Karpas-422 (cell line): Measurements from ENCODE around the gene GGTLC1. TPM values are rescaled to one million over a fixed set of nuclear protein-coding genes. Genes with fewer than 3 reads are reported as not detected.

Experiments
- DNase-seq: peaks from one replicate; pipeline ENCODE4 v3.0.0-alpha.2; 2015
- H2AFZ ChIP-seq: fragments of 200-600 bp; sonication (generic); 2 replicates; pipeline ENCODE4 v1.6.1; 2014; ENCODE audit warnings: antibody characterized with exemption, low read length, mixed read lengths
- H3K27ac ChIP-seq: fragments of 200-600 bp; sonication (generic); 2 replicates; pipeline ENCODE4 v1.5.1; 2014; ENCODE audit warnings: mild to moderate bottlenecking, low read length, moderate library complexity
- H3K27me3 ChIP-seq: fragments of 200-600 bp; sonication (generic); 2 replicates; pipeline ENCODE4 v1.6.1; 2014; ENCODE audit warnings: low read length, mixed read lengths
- H3K36me3 ChIP-seq: fragments of 200-600 bp; sonication (generic); 2 replicates; pipeline ENCODE4 v1.6.1; 2014; ENCODE audit warnings: low read length, mixed read lengths; ENCODE audit not compliant: insufficient read depth
- H3K4me1 ChIP-seq: fragments of 200-600 bp; sonication (generic); 2 replicates; pipeline ENCODE4 v1.6.1; 2014; ENCODE audit warnings: mild to moderate bottlenecking, low read length, mixed read lengths
- H3K4me2 ChIP-seq: fragments of 200-600 bp; sonication (generic); 2 replicates; pipeline ENCODE4 v1.6.1; 2014; ENCODE audit warnings: low read length, low read depth, mild to moderate bottlenecking; ENCODE audit not compliant: poor library complexity, severe bottlenecking
- H3K4me3 ChIP-seq: fragments of 200-600 bp; sonication (generic); 2 replicates; pipeline ENCODE4 v1.5.1; 2014; ENCODE audit warnings: mild to moderate bottlenecking, antibody characterized with exemption, low read length, mixed read lengths
- H3K79me2 ChIP-seq: fragments of 200-600 bp; sonication (generic); 2 replicates; pipeline ENCODE4 v1.6.1; 2014; ENCODE audit warnings: mild to moderate bottlenecking, low read length, mixed read lengths
- H3K9ac ChIP-seq: fragments of 200-600 bp; sonication (generic); 2 replicates; pipeline ENCODE4 v1.6.0; 2014; ENCODE audit warnings: low read length
- H3K9me2 ChIP-seq: fragments of 200-600 bp; sonication (generic), shearing (Covaris generic); replicated peaks from 2 replicates; pipeline ENCODE4 v1.6.0; 2014; ENCODE audit warnings: mild to moderate bottlenecking, low read length, moderate library complexity; ENCODE audit not compliant: insufficient read depth
- H3K9me3 ChIP-seq: fragments of 300-700, 200-600 bp; sonication (generic); 2 replicates; pipeline ENCODE4 v1.6.1; 2014; ENCODE audit warnings: low read length, mixed read lengths
- H4K20me1 ChIP-seq: fragments of 200-600 bp; sonication (generic); 2 replicates; pipeline ENCODE4 v1.6.1; 2014; ENCODE audit warnings: mild to moderate bottlenecking, antibody characterized with exemption, low read length, low read depth; ENCODE audit not compliant: insufficient read depth
- total RNA-seq: library from RNA; depleted of rRNA; stranded (reverse); fragments of >200 nt; shearing (Covaris generic); gene quantifications from 2 replicates; pipeline ENCODE4 v1.2.3, GENCODE V29; 2014; ENCODE audit warnings: low replicate concordance

GGTLC1 gene
- total RNA-seq, 1 experiment from 2014 or later: not detected

DNA sequence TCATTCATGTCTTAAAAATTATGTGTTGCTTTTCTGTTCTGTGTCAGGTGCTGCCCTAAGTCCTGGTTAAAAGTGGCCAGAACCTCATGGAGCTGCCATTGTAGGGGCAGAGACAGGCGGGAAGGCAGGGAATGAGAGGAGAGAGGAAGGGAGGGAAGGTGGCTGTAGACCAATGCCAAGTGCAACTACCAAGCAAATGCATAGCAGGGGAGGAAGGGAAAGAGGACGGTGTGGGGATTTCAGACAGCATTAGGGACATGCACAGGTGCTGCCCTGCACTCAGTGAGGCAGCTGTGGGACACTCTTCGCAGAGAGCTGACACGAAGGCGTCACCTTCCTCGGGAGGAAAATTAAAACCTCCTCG is 21.0 kb downstream of the GGTLC1 start:
- no peaks in the 10 kb centered on the region for H3K27me3 ChIP-seq

DNA sequence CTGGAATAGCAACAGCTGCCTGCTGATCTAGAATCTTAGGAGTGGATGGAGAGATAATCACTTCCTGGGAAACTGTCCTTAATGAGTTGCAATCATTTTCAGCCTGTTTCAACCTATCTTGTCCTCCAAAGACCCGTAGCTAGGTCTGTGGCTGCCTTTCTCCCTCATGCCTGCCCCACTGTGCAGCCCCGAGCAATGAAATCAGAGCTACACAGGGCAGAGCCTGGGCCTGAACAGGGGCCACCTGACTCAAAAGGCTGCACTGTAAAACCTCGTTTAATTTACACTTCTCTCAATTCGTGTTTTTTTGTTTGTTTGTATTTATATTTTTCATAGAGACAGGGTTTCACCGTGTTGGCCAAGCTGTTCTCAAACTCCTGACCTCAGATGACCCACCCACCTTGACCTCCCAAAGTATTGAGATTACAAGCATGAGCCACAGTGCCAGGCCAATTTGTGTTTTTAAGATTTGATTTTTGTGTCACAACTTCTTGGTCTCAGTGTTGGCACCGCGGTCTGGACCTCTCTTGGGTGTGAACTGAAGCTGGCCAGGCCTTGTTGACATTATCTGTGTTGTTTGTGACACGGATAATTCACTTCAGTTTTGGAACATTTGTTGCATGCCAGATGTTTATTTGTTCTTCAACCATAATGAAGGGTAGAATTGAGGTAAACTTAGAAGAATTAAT is 21.5 kb downstream of the GGTLC1 start:
- H3K27ac ChIP-seq: no peak overlapping the region
- no peak overlapping the region for H3K4me3 ChIP-seq
- H4K20me1 ChIP-seq: no peaks in the 10 kb centered on the region
- no peaks in the 10 kb centered on the region for H3K9me2 ChIP-seq
- H3K4me2 ChIP-seq: no peak overlapping the region
- H3K9me3 ChIP-seq: no peaks in the 10 kb centered on the region; the same call in none of the 2 replicates
- no peak overlapping the region for H2AFZ ChIP-seq
- no peak overlapping the region for H3K9ac ChIP-seq
- no peaks in the 10 kb centered on the region for H3K36me3 ChIP-seq
- no peak for DNase-seq
- peaks cover 7% of the 10 kb centered on the region for H3K4me1 ChIP-seq
- H3K27me3 ChIP-seq: no peaks in the 10 kb centered on the region
- no peaks in the 10 kb centered on the region for H3K79me2 ChIP-seq

More for the DNA sequence above, 21.0 kb downstream of the GGTLC1 start:
- Histone ChIP-seq H3K4me3 (no peak overlapping the region), H4K20me1 (no peaks in the 10 kb centered on the region), H3K9ac (no peak overlapping the region), H3K36me3 (no peaks in the 10 kb centered on the region), H3K79me2 (no peaks in the 10 kb centered on the region), H2AFZ (no peak overlapping the region), H3K27ac (no peak overlapping the region), H3K4me1 (peaks cover 7% of the 10 kb centered on the region), H3K4me2 (no peak overlapping the region), H3K9me2 (no peaks in the 10 kb centered on the region), H3K9me3 (no peaks in the 10 kb centered on the region; the same call in none of the 2 replicates)
- no peak for DNase-seq

DNA sequence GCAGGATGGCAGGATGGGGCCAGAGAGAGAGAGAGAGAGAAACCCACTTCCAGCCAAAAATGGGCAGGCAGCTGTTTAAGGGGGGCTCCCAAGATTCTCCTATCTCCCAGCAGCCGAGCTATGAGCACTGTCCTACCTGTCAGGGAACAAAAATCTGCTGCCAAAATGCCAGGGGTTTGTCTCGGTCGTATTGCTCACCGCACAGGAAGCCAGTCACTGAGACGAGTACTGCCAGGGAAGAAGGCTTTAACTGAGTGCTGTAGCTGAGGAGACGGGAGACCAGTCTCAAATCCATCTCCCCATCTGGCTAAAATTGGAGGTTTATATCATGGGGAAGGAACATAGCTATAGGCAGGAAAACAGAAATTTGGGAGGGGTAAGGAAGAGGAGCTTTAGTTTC is 22.3 kb downstream of the GGTLC1 start:
- H3K27me3 ChIP-seq: no peaks in the 10 kb centered on the region
- no peak overlapping the region for H3K4me3 ChIP-seq
- no peaks in the 10 kb centered on the region for H4K20me1 ChIP-seq
- H3K79me2 ChIP-seq: no peaks in the 10 kb centered on the region
- no peaks in the 10 kb centered on the region for H3K36me3 ChIP-seq
- H3K27ac ChIP-seq: no peak overlapping the region
- H3K9ac ChIP-seq: no peak overlapping the region
- H3K9me3 ChIP-seq: no peaks in the 10 kb centered on the region; the same call in none of the 2 replicates
- peaks cover 1% of the 10 kb centered on the region for H3K4me1 ChIP-seq
- DNase-seq: no peak
- H3K4me2 ChIP-seq: no peak overlapping the region
- no peaks in the 10 kb centered on the region for H3K9me2 ChIP-seq
- H2AFZ ChIP-seq: no peak overlapping the region

DNA sequence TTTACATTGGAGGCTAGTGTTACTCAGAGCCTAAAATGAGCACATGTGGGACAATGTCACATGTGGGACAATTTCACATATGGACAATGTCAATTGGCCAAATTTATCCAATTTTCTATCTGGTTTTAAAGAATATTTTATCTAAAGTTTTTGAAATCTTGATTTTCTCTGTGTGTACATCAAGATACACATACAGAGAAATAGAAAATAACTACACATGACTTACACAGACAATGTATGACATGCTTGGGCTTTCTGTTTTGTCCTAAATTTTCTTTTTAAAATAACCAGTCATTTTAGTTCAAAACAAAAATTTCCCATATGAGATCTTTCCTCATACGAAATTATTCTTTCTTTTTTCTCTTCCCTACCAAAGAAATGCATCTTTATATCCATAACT is 24.6 kb downstream of the GGTLC1 start:
- H3K27ac ChIP-seq: no peak overlapping the region
- H3K9me3 ChIP-seq: no peaks in the 10 kb centered on the region; the same call in none of the 2 replicates
- H3K9me2 ChIP-seq: no peaks in the 10 kb centered on the region
- no peaks in the 10 kb centered on the region for H3K4me1 ChIP-seq
- no peak overlapping the region for H2AFZ ChIP-seq
- H4K20me1 ChIP-seq: no peaks in the 10 kb centered on the region
- H3K27me3 ChIP-seq: no peaks in the 10 kb centered on the region
- H3K9ac ChIP-seq: no peak overlapping the region
- no peak overlapping the region for H3K4me3 ChIP-seq
- H3K36me3 ChIP-seq: no peaks in the 10 kb centered on the region
- DNase-seq: no peak
- no peaks in the 10 kb centered on the region for H3K79me2 ChIP-seq
- H3K4me2 ChIP-seq: no peak overlapping the region

- no peak overlapping the region for H3K9ac ChIP-seq
- H4K20me1 ChIP-seq: no peaks in the 10 kb centered on the region
- no peak for DNase-seq
- H3K27me3 ChIP-seq: no peaks in the 10 kb centered on the region
- H3K4me2 ChIP-seq: no peak overlapping the region
- H3K9me2 ChIP-seq: no peaks in the 10 kb centered on the region
- H3K79me2 ChIP-seq: no peaks in the 10 kb centered on the region
- H2AFZ ChIP-seq: no peak overlapping the region
- no peak overlapping the region for H3K27ac ChIP-seq
- no peaks in the 10 kb centered on the region for H3K36me3 ChIP-seq
- no peaks in the 10 kb centered on the region; the same call in none of the 2 replicates for H3K9me3 ChIP-seq
- H3K4me1 ChIP-seq: no peaks in the 10 kb centered on the region
- H3K4me3 ChIP-seq: no peak overlapping the region
These were observed 26.3 kb downstream of the GGTLC1 start for GRCh38 chr20:23962272-23962671.

GRCh38 chr20:23959054-23959453 is 29.5 kb downstream of the GGTLC1 start:
- Histone ChIP-seq H3K4me2 (no peak overlapping the region), H3K4me3 (no peak overlapping the region), H2AFZ (no peak overlapping the region), H4K20me1 (no peaks in the 10 kb centered on the region), H3K9me2 (no peaks in the 10 kb centered on the region), H3K79me2 (no peaks in the 10 kb centered on the region), H3K27me3 (no peaks in the 10 kb centered on the region), H3K36me3 (no peaks in the 10 kb centered on the region), H3K4me1 (no peaks in the 10 kb centered on the region), H3K9me3 (no peaks in the 10 kb centered on the region; the same call in none of the 2 replicates), H3K27ac (no peak overlapping the region), H3K9ac (no peak overlapping the region)
- no peak for DNase-seq

DNA sequence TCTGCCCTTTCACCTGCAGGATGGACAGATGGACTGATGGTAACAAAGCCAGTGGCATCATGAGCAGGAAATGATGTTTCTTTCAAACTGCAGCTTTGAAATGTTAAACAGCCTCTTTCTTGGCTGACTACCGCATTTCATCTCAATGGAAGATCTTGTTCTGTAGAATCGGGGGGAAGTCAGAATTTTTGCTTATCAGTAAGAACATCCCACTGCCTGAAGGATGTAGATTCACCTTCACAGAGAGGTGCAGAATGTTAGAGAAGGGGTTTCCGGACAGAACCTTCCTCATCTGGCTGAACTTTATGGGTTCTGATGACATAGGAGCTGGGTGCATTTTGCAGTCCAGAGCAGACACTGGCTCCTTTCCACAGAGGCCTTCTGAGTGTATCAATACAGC is 32.7 kb downstream of the GGTLC1 start:
- H3K79me2 ChIP-seq: no peaks in the 10 kb centered on the region

GRCh38 chr20:23954008-23954745 is 34.4 kb downstream of the GGTLC1 start:
- Histone ChIP-seq H3K4me1 (peaks cover 15% of the 10 kb centered on the region), H3K9me2 (no peaks in the 10 kb centered on the region), H3K36me3 (no peaks in the 10 kb centered on the region), H4K20me1 (no peaks in the 10 kb centered on the region), H3K79me2 (no peaks in the 10 kb centered on the region), H2AFZ (no peak overlapping the region), H3K9ac (no peak overlapping the region), H3K4me2 (no peak overlapping the region), H3K27me3 (no peaks in the 10 kb centered on the region), H3K4me3 (no peak overlapping the region), H3K9me3 (no peaks in the 10 kb centered on the region), H3K27ac (no peak overlapping the region)
- no peak for DNase-seq

More for the DNA sequence above, 32.7 kb downstream of the GGTLC1 start:
- peaks cover 11% of the 10 kb centered on the region for H3K4me1 ChIP-seq
- no peaks in the 10 kb centered on the region for H4K20me1 ChIP-seq
- no peak overlapping the region for H3K9ac ChIP-seq
- no peaks in the 10 kb centered on the region for H3K36me3 ChIP-seq
- H2AFZ ChIP-seq: no peak overlapping the region
- no peak overlapping the region for H3K4me3 ChIP-seq
- H3K9me3 ChIP-seq: no peaks in the 10 kb centered on the region
- no peaks in the 10 kb centered on the region for H3K27me3 ChIP-seq
- H3K4me2 ChIP-seq: no peak overlapping the region
- no peak for DNase-seq
- H3K27ac ChIP-seq: no peak overlapping the region
- no peaks in the 10 kb centered on the region for H3K9me2 ChIP-seq
